HG03139 (cell line): ENCODE results near the gene YIPF3.
"Not testable (repeated sequence)": the region's sequence is repeated elsewhere in the genome, so short reads cannot be mapped to it uniquely, and the experiment has no call there.

Experiments
- ATAC-seq: cut with Tn5 transposase; IDR thresholded peaks from one replicate; pipeline ENCODE4 v1.9.1; 2021; ENCODE audit not compliant: unreplicated experiment

Gene YIPF3

GRCh38 chr6:43467265-43467664, 49.5 kb downstream of the YIPF3 start:
- ATAC-seq, result not testable (repeated sequence)

DNA sequence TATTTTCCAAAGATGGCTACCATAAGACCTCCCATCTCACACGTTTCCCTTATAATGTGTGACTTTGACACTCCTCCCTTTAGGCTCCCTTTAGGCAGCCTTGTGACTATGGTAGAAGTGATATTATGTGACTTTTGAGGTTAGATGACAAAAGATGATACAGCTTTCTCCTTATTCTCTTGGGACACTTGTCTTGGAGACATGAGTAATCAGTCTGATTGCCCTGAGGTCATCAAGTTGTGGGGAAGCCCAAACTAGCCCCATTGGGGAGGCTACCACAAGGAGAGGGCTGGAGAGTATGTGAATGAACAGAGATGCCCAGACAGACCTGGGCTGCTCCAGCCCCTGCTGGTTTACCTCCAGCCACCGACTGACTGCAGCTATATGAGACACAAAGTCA, 50.8 kb downstream of the YIPF3 start:
- ATAC-seq, result no peak

DNA sequence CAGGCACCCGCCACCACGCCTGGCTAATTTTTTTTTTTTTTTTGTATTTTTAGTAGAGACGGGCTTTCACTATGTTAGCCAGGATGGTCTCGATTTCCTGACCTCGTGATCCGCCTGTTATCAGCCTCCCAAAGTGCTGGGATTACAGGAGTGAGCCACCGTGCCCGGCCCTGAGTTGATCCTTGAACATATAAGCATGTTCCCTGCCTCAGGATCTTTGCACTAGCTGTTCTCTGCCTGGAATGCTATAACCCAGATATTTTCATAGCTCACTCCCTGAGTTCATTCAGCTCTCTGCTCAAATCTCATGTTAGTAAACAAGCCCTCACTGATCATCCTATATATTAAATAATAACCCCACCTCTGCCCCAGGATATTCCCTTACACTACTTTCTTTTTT, 52.4 kb downstream of the YIPF3 start:
- no peak for ATAC-seq

DNA sequence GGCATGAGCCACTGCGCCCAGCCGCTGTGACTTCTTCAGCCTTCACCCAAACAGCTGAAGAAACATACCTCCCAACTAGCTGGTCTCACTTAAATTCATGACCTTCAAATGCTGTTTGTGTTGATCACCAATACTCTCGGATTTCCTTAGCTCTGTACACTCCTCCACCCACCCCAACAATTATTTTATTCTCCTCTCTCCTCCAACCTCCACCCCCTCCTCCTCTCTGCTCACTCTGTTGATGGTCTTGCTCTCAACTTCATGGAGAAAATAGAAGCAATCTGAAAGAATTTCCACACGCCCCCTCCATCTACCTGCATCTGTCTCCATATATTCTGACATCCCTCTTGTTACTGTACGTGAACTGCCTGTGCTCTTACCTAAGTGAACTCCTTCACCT, 54.8 kb downstream of the YIPF3 start:
- ATAC-seq, result no peak
